ENCODE measurements around the gene PAPOLB.

PAPOLB gene

DNA sequence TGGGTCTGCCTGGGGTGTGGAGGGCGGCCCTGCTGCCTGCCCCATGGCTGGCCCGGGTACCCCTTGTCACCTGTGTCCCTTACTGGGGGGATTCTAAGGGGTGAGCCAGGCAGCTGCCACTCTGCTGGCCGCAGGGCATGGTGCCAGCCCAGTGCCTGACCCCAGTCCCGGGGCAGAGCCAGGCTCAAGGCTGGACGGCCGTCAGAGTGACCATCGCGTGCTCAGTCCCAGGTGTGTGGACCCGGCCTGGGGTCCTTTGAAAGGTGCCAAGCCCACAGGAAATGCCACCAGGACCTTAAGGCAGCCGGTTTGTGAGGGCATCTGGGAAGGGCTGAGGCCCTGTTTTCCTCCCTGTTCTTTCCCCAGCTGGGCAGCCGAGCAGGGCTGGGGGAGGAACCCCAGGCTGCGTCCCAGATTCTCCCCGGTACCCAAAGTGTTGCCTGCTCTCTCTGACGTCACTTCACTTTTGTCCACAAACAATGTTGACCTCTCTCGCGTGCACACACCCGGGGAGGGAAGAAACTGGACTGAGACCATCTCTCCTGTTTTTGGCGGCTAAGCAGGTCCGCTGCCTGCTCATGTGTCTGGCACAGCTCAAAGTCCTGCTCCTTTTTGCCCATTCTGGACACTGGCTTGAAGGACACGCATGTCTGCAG is 37.6 kb downstream of the PAPOLB start:
- no peak for DNase-seq (ENCODE audit: low read depth in 2 of 2)

DNA sequence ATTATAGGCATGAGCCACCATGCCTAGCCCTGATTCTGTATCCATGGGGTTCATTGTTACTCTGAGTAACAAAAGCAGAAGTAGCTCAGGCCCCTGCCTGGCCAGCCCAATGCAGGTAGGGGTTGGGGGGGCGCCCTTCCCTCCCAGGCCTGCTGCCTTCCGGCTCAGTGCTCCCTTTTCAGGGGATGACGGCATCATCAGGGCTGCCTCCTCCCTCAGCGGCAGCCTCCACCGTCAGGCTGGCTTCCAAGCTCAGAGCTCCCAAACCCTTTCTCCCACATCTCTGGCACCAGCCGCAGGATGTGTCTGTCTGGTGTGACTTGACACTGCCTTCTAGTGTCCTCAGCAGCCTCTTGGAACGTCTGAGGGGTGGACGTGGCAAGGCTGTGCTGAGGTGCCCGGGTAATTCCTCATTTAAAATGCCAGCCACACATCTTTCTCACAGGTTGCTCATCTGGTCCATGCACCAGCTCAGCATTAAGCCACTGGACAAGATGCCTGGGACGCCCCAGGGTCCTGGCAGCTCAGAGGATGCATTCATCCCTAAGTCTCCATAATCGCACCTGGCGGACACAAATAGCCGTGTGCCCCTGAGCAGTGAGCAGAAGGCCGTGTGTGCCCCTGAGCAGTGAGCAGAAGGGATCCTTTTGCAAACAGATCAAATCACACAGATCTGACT is 38.2 kb downstream of the PAPOLB start:
- DNase-seq (ENCODE audit: low read depth in 2 of 2), result no peak

DNA sequence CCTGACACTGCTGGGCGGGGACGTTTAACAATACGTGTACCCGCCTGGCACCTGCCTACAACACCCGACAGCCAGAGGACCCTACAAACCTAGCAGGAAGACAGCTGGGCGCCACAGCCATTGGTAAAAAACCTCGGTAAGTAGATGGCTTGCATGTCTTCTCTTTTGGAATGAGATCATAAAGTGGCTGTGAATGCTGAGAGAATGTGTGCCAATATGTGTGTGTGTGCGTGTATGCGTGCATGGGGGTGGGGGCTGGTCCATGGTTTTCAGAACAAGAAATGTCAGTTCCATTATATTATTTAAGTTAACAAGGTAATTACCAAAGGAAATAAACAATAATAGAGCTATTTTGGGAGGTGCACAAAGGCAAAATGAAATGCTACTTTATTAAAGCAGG is 39.2 kb downstream of the PAPOLB start:
- DNase-seq (ENCODE audit: low read depth in 2 of 2), result no peak

DNA sequence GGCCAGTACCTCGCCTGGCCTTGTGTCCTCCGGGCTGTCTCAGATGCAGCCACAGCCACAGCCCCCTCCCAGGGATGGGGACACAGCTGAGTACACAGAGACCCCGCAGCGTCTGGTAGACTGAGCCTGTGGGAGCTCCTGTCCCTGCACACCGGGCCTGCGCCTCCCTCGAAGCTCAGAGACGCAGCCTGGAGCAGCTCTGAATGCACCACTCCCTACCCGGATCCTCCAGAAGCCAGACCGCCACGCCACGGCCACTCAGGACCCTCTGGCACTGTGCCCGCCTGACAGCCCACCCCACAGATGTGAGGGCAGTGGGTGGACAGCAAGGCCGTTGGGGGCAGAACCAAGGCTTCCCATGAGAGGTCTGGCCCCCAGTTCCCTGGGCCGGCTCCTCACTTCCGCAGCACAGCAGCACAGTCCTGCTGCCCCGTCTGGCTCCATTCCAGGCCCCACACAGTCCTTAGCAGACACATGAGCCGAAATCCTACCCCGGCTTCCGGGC is 40.8 kb downstream of the PAPOLB start:
- no peak for DNase-seq (ENCODE audit: low read depth in 2 of 2)

DNA sequence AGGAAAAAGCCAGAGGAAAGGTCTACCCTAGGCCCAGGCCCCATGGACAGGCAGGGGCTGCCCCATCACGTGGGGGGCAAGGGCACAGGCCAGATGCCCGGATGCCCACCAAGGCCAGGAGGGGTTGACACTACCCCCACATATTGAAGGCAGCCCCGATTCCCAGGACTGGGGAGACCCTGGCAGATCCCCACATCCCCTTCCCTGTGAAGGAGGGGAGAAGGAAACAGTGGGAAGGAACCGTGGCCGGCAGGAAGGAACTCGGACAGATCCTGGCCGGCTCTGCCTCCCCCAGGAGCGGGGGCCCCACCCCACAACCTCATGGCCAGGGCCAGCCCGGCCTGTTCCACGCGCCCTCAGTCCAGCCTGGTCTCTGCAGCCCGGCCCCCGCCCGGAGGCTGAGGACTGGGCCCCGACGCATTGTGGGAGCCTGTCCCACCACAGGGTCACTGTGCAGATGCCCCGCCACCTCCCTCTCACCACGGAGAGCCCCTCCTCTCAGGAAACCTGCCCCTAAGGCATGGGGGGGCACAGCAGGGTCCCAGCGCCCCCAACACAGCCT is 41.3 kb downstream of the PAPOLB start:
- no peak for DNase-seq (ENCODE audit: low read depth in 2 of 2)

DNA sequence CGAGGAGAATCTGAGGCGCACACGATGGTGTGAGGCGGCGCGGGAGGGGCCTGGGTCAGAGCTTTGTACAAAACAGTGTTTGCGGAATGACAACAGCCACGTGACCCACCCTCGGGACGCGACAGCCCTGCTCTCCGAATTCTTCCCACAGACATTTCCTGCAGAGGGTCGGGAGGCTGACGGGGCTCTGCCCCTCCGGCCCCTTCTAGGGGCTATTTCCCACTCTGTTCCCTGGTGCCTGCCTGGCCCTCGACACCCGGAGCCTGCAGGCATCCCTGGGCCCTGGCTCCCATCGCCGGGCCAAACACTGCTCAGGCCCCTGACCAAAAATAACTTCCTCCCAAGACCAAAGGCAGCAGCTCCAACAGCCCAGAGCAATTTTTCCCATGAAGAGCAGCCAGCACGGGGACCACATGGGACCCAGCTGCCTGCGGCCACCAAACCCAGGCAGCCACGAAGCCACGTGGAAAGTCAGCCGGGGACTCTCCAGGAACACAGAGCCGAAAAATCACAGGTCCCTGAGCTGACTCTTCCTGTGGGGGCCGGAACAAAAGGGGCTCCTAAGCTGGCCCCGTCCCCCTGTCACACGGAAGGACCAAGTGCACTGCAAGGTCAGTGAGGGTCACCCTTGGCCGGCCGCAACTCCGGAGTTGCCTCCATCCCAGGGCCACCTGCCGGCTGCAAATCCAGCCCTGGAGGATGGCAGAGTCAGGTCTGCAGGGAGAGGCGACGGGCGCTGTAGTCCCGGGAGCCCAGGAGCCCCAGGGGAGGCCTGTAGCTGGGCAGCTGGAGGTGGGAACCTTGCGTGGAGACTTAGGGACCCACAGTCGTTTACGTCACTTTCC is 42.0 kb downstream of the PAPOLB start:
- DNase-seq (ENCODE audit: low read depth in 2 of 2), result no peak

DNA sequence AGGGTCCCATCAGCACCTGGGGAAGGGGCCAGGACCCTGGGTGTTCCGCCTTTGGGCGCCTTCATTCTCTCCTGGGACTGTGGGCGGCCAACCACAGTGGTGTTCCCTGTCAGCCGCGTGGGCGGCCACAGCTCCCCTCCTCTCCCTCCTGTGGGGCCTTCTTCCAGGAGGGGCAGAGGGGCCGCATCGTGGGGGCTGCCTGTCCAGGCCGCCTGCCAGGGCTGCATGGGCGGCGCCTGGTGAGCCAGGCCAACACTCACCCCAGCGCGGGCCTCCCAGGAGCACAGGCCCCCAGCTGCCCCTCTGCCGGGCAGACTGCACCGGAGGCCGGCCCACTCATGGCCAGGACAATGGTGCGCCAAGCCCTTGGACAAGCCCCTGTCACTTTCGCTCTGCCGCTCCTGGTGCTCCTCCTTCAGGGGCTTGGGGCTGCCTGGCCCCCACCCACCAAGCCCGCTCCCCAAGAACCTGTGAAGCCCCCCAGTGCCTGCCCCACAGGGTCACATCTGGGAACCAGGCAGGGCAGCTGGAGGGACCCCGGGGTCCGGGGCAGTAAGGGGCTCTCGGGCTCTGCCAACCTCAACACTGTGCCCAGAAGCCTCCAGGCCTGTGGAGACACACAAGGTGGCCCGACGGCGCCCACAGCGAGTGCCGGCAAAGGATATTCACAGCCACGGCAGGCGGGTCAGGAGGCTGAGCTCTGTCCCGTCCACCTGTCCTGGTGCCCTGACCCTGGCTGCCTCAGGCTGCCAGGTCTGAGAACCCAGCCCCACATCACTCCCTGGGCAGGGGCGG is 43.6 kb downstream of the PAPOLB start:
- DNase-seq (ENCODE audit: low read depth in 2 of 2), result no peak

DNA sequence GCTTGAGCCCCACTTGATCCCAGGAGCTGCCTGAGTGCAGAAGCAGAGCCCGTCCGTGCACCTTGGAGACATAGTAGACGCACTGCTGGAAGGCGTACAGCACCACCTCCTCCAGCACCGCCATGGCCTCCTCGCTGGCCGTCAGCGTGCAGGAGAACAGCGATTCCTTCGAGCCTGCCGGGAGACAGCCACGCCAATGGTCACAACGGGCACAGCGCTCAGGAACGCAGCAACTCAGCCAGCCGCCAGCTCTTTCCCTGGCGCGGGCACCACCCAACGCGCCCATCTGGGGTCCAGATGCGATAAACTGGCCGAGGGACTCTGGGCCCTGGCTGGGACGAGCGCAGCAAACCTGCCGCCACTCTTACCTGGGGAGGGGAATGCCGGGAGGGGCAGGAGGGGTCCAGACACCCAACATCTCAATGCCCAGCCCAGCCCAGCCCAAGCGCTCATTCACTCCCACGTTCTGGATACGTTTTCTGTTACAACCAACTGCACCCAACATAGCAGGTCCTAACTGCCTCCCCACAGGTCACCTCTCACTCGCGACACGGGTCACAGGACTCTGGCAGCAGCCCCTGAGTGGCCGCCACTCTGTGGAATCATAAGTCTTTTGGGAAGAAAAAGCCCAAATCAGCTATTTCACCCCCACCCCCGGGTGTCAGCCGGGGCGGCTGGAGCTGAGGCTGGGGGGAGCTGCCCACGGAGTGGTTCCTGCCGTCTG is 44.5 kb downstream of the PAPOLB start:
- DNase-seq (ENCODE audit: low read depth in 2 of 2), result no peak

DNA sequence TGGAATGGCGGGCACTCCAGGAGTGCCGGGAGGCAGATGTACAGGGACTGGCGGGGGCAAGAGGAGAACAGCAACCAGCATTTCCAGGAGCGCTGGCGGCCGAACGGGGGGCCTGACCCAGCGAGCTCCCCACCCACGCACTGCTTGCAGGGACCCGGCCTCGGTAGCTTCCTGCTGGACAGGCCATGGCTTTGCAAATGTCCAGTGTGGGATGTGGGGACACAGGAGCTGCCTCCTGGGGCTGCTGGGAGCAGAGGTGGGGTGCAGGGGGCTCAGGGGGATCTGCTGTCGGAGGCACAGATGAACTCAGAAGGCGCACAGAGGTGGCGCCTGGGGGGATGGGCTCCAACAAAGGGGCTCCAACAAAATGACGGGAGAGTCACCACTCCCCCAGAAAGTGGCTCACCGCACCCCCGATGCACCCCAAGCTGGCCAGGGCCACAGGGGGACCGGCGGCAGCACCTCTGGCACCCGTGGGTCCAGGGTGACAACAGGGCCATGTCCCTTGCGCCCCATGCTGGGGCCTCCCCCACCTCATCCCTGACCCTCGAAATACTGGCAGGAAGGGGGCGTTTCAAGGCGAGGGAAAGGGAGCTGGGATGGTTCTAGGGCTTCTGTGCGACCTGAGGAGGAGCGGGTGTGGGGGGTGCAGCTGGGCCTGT is 45.3 kb downstream of the PAPOLB start:
- no peak for DNase-seq (ENCODE audit: low read depth in 2 of 2)

DNA sequence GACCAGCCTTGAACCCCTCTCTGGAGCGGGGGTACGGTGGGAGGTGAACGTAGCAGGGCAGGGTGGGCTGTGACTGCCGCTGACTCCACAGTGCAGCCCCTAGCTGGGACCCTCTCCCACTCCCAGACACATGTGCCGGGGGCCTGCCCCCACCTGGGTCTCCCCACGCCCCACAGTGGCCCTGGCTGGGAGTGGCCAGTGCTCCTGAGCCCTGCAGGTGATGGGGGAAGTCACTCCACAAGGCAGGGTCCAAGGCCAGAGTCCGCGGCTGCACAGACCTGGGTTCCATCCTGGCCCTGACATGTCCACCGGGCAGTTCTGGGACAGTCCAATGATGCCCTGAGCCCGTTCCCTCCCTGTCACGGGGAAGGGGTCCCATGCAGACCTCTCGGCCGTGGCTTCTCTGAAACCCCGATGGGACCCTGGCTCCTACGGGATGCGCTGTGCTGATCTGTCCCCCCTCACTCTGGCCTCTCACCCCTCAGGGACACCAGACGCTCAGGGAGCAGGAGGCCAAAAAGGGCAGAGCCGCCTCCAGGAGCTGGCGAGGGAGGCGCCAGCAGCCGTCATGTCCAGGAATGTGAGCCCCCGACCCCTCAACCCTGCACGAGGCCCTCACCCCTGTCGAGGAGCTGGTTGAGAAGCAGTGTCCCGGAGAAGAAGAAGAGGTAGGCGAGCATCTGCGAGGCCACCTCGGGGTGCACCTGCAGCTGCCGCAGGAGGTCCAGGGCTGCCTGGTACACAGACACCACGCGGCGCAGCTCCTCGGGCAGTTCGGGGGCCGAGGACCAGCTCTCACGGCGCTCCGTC is 46.0 kb downstream of the PAPOLB start:
- no peak for DNase-seq (ENCODE audit: low read depth in 2 of 2)

DNA sequence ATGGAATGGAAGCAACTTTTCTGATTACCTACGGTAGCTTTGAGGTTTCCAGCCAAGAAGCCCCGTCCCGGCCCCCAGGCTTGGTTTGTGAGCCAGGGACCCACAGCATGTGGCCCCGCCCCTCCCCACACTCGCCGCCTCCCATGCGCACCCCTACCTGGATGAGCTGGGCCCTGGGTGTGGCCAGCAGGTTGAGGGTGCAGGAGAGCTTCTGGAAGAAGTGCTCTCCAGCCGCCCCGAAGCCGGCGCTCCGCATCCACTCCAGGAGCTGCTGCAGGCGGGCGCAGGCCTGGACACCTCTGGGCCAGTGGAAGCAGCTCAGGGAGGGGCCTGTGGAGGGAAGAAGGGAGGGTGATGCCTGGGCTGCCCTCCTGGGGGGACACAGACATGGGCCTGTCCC is 46.7 kb downstream of the PAPOLB start:
- no peak for DNase-seq (ENCODE audit: low read depth in 2 of 2)

DNA sequence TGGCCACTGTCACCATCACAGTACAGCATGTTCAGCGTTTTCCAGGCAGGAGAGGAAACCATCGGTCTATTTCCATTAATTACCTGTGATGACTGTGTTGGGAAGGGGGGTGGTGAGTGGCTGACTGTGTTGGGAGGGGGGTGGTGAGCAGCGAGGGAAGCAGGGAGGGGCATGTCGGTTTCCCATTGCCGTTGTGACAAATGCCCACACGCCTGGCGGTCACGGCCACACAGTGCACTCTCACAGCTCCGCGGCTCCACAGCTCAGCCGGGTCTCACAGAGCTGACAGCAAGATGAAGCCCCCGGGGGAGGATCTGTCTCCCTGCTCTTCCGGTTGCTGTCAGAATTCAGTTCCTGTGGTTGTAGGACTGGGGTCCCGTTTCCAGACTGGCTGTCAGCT is 47.4 kb downstream of the PAPOLB start:
- no peak for DNase-seq (ENCODE audit: low read depth in 2 of 2)

DNA sequence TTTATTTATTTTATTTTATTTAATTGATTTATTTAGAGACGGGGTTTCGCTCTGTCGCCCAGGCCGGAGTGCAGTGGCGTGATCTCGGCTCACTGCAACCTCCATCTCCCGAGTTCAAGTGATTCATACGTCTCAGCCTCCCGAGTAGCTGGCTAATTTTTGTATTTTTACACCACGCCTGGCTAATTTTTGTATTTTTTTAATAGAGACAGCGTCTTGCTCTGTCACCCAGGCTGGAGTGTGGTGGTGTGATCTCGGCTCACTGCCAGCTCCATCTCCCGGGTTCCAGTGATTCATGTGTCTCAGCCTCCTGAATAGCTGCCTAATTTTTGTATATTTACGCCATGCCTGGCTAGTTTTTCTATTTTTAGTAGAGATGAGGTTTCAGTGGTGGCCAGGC is 52.2 kb downstream of the PAPOLB start:
- no peak for DNase-seq (ENCODE audit: low read depth in 2 of 2)

DNA sequence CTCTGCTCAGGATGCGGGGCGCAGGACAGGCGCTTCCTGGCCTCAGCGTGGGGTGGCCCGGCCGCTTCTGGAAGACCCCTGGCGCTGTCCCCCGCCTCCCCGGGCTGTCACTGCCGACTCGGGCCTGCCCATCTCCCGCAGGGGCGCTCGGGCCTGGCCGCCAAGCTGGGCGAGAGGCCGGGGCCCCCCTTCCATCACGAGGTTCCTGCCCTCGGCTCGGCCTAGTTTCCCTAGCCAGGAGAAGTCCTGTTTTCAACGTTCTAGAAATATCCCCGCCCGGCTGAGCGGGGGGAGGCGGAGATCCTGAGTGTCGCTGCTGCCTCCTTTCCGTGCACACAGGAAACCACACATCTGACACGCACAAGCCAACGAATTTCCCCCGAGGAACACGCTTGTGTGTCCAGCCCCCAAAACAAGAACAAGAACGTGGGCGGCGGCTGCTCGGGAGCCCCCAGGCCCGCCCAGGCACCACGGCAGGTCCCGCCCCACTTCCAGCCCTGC is 52.7 kb downstream of the PAPOLB start:
- no peak for DNase-seq (ENCODE audit: low read depth in 2 of 2)

DNA sequence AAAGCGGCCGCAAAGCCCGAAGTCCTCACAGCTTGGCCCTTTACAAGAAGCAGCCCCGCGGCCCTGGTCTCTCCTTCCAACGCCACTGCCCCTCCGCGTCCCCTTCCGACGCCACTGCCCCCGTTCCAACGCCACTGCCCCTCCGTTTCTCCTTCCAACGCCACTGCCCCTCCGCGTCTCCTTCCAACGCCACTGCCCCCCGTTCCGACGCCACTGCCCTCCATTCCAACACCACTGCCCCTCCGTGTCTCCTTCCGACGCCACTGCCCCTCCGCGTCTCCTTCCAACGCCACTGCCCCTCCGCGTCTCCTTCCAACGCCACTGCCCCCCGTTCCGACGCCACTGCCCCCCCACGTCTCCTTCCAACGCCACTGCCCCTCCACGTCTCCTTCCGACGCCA is 53.3 kb downstream of the PAPOLB start:
- DNase-seq (ENCODE audit: low read depth in 2 of 2), result no peak

DNA sequence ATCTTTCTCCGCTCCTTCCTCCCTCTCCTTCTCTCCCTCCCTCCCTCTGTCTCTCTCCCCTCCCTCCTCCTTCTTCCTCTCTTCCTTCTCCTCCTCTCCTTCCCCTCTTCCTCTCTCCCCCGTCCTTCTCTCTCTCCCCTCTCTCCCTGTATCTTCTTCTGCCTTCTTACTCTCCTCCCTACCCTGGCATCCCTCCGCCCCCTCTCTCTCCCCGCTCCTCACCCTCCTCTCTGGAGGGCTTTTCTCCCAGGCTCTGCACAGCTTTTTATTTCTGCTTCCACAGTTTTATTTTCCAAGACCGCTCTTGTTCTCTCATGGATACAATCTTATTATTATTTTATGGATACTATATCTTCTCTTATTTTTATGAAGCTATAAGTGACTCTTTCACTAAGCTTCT is 53.8 kb downstream of the PAPOLB start:
- no peak for DNase-seq (ENCODE audit: low read depth in 2 of 2)
